HepG2 (cell line): ENCODE data around the gene FNIP2. TPM values are rescaled to one million over a fixed set of nuclear protein-coding genes. Genes with fewer than 3 reads are reported as not detected.
A peak's percentile ranks its signal among the peaks of the same experiment; 100 is the strongest.

ENCODE experiments used
- ARID5B ChIP-seq: IDR thresholded peaks from 2 replicates; pipeline ENCODE4 v1.4.0; 2020; ENCODE audit warnings: mild to moderate bottlenecking, missing genetic modification reagents
- ASH2L ChIP-seq: fragments of 300-600, 200-600 bp; sonication (generic); IDR thresholded peaks from 2 replicates; pipeline ENCODE4 v1.7.0; 2017; ENCODE audit warnings: low read depth, mild to moderate bottlenecking, moderate library complexity, mixed read lengths, low read length; ENCODE audit not compliant: insufficient read length
- FOXK2 ChIP-seq: fragments of 450-650 bp; IDR thresholded peaks from 2 replicates; pipeline ENCODE4 v1.6.1; 2016
- HDAC1 ChIP-seq: sonication (generic); formaldehyde crosslinking; IDR thresholded peaks from 2 replicates; pipeline ENCODE4 v1.5.1; 2020; ENCODE audit warnings: mild to moderate bottlenecking, missing genetic modification reagents
- MIER3 ChIP-seq: IDR thresholded peaks from 2 replicates; pipeline ENCODE4 v1.6.1; 2016; ENCODE audit warnings: missing compliant biosample characterization, borderline replicate concordance
- NCOA2 ChIP-seq: sonication (generic); formaldehyde crosslinking; IDR thresholded peaks from 2 replicates; pipeline ENCODE4 v1.8.0; 2022; ENCODE audit warnings: inconsistent platforms
- NR2F2 ChIP-seq: IDR thresholded peaks from 2 replicates; pipeline ENCODE4 v1.6.1; 2012; ENCODE audit warnings: low read depth, inconsistent platforms, borderline replicate concordance
- SNAPC2 ChIP-seq: sonication (generic); formaldehyde crosslinking; IDR thresholded peaks from 2 replicates; pipeline ENCODE4 v1.8.1; 2022; ENCODE audit warnings: mild to moderate bottlenecking, missing genetic modification reagents
- TEAD3 ChIP-seq: optimal IDR thresholded peaks from 2 replicates; pipeline ENCODE3; 2016; ENCODE audit warnings: borderline replicate concordance
- THAP11 ChIP-seq: IDR thresholded peaks from 2 replicates; pipeline ENCODE4 v1.6.1; 2016; ENCODE audit warnings: missing biosample characterization, missing genetic modification reagents
- TOE1 ChIP-seq: sonication (generic); formaldehyde crosslinking; IDR thresholded peaks from 2 replicates; pipeline ENCODE4 v1.4.0; 2020; ENCODE audit warnings: mild to moderate bottlenecking, missing genetic modification reagents
- ZEB1 ChIP-seq: IDR thresholded peaks from 2 replicates; pipeline ENCODE4 v1.6.1; 2012; ENCODE audit warnings: mild to moderate bottlenecking, low read depth, inconsistent platforms; ENCODE audit not compliant: insufficient replicate concordance
- ZKSCAN5 ChIP-seq: sonication (generic); formaldehyde crosslinking; IDR thresholded peaks from 2 replicates; pipeline ENCODE4 v1.5.1; 2020; ENCODE audit warnings: mild to moderate bottlenecking, missing genetic modification reagents
- ZNF331 ChIP-seq: sonication (generic); formaldehyde crosslinking; IDR thresholded peaks from 2 replicates; pipeline ENCODE4 v1.4.0; 2020; ENCODE audit warnings: missing genetic modification reagents
- ZNF691 ChIP-seq: sonication (generic); formaldehyde crosslinking; IDR thresholded peaks from 2 replicates; pipeline ENCODE4 v1.4.0; 2020; ENCODE audit warnings: missing genetic modification reagents, low read depth, mild to moderate bottlenecking, borderline replicate concordance
- polyA plus RNA-seq, 8 experiments: library from polyadenylated mRNA; depleted of rRNA in 3 of 8; stranded (reverse) in 7 of 8; unstranded in 1 of 8; fragments of >200 nt; fragmentation: Illumina TruSeq in 4 of 8; extraction: Trizol in 4 of 8; gene quantifications; 2 replicates each; pipeline versions ENCODE4 v1.2.1 to v1.2.3, GENCODE V29; 2011 to 2016; ENCODE audit warnings: low read depth in 4 of 8, missing spikeins in 1 of 8, mixed read lengths in 1 of 8; ENCODE audit not compliant: insufficient read depth in 1 of 8
- total RNA-seq, 5 experiments: library from RNA; depleted of rRNA; stranded (reverse); fragments of >200 nt; fragmentation: Illumina TruSeq; extraction: Trizol; gene quantifications; 2 replicates each; pipeline ENCODE4 v1.2.3, GENCODE V29; 2016; ENCODE audit warnings: low read depth in 1 of 5
- TF ChIP-seq, protein P1 (sequence below): sonication (generic); formaldehyde crosslinking; IDR thresholded peaks from 2 replicates; pipeline ENCODE4 v1.5.1; 2020; ENCODE audit warnings: mild to moderate bottlenecking, moderate library complexity, missing genetic modification reagents
- TF ChIP-seq, protein P2 (sequence below): sonication (generic); formaldehyde crosslinking; conservative IDR thresholded peaks from 2 replicates; pipeline ENCODE4 v1.8.0; 2022; ENCODE audit warnings: mild to moderate bottlenecking, moderate library complexity, missing genetic modification reagents
- TF ChIP-seq, protein P3 (sequence below): sonication (generic); formaldehyde crosslinking; conservative IDR thresholded peaks from 2 replicates; pipeline ENCODE4 v1.4.0; 2020; ENCODE audit warnings: mild to moderate bottlenecking, missing genetic modification reagents, moderate library complexity

The FNIP2 gene
- total and polyA plus RNA-seq, 2 of the 13 experiments (the other 11 are each of a cell fraction or from before 2014, with no cell fraction given): 15.5 to 21.0 TPM

DNA sequence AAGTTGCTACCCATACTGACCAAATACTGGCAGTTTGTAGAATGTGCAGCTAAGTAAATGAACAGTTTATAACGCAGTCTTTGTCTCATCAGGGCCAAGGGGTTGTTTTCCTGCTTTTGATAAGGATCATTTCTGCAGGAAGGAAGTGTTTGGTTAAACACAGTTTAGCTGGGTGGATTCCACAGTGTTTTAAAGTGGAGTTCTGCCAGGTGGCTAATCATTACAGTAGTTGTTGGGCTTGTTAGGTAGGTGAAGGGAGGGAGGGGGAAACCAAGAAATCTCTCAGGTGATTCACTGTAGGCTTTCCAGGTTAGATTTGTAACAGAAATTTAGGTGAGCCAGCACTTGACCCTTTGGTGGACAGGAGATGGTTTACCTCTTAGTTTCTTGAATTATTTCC lies 58.1 kb downstream of the FNIP2 start (continued):
- TF ChIP-seq, protein P1, sequence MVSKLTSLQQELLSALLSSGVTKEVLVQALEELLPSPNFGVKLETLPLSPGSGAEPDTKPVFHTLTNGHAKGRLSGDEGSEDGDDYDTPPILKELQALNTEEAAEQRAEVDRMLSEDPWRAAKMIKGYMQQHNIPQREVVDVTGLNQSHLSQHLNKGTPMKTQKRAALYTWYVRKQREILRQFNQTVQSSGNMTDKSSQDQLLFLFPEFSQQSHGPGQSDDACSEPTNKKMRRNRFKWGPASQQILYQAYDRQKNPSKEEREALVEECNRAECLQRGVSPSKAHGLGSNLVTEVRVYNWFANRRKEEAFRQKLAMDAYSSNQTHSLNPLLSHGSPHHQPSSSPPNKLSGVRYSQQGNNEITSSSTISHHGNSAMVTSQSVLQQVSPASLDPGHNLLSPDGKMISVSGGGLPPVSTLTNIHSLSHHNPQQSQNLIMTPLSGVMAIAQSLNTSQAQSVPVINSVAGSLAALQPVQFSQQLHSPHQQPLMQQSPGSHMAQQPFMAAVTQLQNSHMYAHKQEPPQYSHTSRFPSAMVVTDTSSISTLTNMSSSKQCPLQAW (CRISPR knock-in tag): peak; percentile 96
- TF ChIP-seq TOE1 (CRISPR knock-in tag) (no peak), HDAC1 (CRISPR knock-in tag) (peak; percentile 85), ZNF691 (CRISPR knock-in tag) (no peak), ZNF331 (CRISPR knock-in tag) (peak; percentile 76; the same call in 1 of the 2 replicates), MIER3 (CRISPR knock-in tag) (peak; percentile 68; the same call in 1 of the 2 replicates), SNAPC2 (CRISPR knock-in tag) (peak; percentile 32; the same call in 1 of the 2 replicates), TEAD3 (peak; percentile 77), NCOA2 (CRISPR knock-in tag) (peak; percentile 97), ZEB1 (peak; percentile 71), ZKSCAN5 (CRISPR knock-in tag) (no peak), THAP11 (CRISPR knock-in tag) (peak; percentile 51), ASH2L (peak; percentile 36), FOXK2 (no peak), ARID5B (CRISPR knock-in tag) (peak; percentile 88), NR2F2 (peak; percentile 64; the same call in 1 of the 2 replicates)
- TF ChIP-seq, protein P2, sequence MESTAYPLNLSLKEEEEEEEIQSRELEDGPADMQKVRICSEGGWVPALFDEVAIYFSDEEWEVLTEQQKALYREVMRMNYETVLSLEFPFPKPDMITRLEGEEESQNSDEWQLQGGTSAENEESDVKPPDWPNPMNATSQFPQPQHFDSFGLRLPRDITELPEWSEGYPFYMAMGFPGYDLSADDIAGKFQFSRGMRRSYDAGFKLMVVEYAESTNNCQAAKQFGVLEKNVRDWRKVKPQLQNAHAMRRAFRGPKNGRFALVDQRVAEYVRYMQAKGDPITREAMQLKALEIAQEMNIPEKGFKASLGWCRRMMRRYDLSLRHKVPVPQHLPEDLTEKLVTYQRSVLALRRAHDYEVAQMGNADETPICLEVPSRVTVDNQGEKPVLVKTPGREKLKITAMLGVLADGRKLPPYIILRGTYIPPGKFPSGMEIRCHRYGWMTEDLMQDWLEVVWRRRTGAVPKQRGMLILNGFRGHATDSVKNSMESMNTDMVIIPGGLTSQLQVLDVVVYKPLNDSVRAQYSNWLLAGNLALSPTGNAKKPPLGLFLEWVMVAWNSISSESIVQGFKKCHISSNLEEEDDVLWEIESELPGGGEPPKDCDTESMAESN (CRISPR knock-in tag): no peak
- TF ChIP-seq, protein P3, sequence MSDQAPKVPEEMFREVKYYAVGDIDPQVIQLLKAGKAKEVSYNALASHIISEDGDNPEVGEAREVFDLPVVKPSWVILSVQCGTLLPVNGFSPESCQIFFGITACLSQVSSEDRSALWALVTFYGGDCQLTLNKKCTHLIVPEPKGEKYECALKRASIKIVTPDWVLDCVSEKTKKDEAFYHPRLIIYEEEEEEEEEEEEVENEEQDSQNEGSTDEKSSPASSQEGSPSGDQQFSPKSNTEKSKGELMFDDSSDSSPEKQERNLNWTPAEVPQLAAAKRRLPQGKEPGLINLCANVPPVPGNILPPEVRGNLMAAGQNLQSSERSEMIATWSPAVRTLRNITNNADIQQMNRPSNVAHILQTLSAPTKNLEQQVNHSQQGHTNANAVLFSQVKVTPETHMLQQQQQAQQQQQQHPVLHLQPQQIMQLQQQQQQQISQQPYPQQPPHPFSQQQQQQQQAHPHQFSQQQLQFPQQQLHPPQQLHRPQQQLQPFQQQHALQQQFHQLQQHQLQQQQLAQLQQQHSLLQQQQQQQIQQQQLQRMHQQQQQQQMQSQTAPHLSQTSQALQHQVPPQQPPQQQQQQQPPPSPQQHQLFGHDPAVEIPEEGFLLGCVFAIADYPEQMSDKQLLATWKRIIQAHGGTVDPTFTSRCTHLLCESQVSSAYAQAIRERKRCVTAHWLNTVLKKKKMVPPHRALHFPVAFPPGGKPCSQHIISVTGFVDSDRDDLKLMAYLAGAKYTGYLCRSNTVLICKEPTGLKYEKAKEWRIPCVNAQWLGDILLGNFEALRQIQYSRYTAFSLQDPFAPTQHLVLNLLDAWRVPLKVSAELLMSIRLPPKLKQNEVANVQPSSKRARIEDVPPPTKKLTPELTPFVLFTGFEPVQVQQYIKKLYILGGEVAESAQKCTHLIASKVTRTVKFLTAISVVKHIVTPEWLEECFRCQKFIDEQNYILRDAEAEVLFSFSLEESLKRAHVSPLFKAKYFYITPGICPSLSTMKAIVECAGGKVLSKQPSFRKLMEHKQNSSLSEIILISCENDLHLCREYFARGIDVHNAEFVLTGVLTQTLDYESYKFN: peak; percentile 93
